ENCODE results near the gene KMT2D.

Gene KMT2D

GRCh38 chr12:49084438-49084837, 23.8 kb upstream of the KMT2D start:
- Histone ChIP-seq H3K27ac (replicated peaks) (no peak overlapping the region), H3K27me3 (ENCODE audit: insufficient read depth, poor library complexity, severe bottlenecking) (peaks cover 9% of the 10 kb centered on the region), H3K4me3 (replicated peaks; ENCODE audit: insufficient read depth, low read length) (no peak overlapping the region)
- no peak for TF ChIP-seq GABPA (IDR thresholded peaks at IDR 0.05; ENCODE audit: low read depth)
- no peak for TF ChIP-seq REST (IDR thresholded peaks at IDR 0.05; ENCODE audit: insufficient replicate concordance, low read depth)
- TF ChIP-seq, protein P1, sequence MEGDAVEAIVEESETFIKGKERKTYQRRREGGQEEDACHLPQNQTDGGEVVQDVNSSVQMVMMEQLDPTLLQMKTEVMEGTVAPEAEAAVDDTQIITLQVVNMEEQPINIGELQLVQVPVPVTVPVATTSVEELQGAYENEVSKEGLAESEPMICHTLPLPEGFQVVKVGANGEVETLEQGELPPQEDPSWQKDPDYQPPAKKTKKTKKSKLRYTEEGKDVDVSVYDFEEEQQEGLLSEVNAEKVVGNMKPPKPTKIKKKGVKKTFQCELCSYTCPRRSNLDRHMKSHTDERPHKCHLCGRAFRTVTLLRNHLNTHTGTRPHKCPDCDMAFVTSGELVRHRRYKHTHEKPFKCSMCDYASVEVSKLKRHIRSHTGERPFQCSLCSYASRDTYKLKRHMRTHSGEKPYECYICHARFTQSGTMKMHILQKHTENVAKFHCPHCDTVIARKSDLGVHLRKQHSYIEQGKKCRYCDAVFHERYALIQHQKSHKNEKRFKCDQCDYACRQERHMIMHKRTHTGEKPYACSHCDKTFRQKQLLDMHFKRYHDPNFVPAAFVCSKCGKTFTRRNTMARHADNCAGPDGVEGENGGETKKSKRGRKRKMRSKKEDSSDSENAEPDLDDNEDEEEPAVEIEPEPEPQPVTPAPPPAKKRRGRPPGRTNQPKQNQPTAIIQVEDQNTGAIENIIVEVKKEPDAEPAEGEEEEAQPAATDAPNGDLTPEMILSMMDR (IDR thresholded peaks at IDR 0.05; ENCODE audit: insufficient read depth, low read length): no peak
- no peak for TF ChIP-seq POLR2AphosphoS5 (IDR thresholded peaks at IDR 0.05; ENCODE audit: low read depth)
- no peak for TF ChIP-seq SPI1 (IDR thresholded peaks at IDR 0.05; ENCODE audit: borderline replicate concordance, low read depth)
- no peak for DNase-seq (ENCODE audit: low read depth in 1 of 2, low spot score in 1 of 2)

DNA sequence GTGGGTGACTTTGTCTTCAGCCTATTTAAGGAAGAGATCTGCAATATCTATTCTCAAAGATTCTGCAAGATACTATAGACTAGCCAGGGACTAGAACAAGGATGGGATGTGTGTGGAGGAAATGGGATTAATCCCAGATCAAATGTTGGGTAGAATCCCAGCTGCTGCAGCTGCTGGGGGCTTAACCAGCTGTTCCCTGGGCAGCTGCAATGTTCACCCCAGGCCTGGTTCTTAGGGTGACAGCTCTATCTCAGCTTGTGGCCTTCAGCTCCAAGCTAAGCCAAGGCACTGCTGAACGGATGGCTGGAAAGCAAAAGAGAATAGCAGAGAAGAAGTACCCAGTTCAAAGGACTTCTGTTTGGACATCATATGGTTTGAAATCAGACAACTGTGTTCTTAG, 19.2 kb upstream of the KMT2D start:
- Histone ChIP-seq H3K27me3 (ENCODE audit: insufficient read depth, poor library complexity, severe bottlenecking) (peaks cover 2% of the 10 kb centered on the region), H3K4me3 (replicated peaks; ENCODE audit: insufficient read depth, low read length) (no peak overlapping the region), H3K27ac (replicated peaks) (no peak overlapping the region)
- no peak for DNase-seq (ENCODE audit: low read depth in 1 of 2, low spot score in 1 of 2)
- TF ChIP-seq POLR2AphosphoS5 (IDR thresholded peaks at IDR 0.05; ENCODE audit: low read depth): no peak
- TF ChIP-seq GABPA (IDR thresholded peaks at IDR 0.05; ENCODE audit: low read depth): no peak
- TF ChIP-seq SPI1 (IDR thresholded peaks at IDR 0.05; ENCODE audit: borderline replicate concordance, low read depth): no peak
- TF ChIP-seq REST (IDR thresholded peaks at IDR 0.05; ENCODE audit: insufficient replicate concordance, low read depth): no peak
- TF ChIP-seq, protein P1 (IDR thresholded peaks at IDR 0.05; ENCODE audit: insufficient read depth, low read length): no peak

DNA sequence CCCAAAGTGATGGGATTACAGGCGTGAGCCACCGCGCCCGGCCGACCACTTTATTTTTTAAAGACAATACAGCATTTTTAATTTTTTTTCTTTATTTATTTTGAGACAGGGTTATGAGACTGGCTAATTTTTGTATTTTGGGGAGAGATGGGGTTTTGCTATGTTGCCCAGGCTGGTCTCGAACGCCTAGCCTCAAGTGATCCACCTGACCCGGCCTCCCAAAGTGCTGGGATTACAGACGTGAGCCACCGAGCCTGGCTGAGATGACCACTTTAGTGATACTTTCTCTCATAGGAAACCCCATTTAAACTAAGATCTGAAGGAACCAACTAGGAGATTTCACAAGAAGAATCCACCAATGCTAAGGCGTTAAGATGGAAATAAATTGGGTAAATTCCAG, 10.4 kb upstream of the KMT2D start:
- TF ChIP-seq REST (IDR thresholded peaks at IDR 0.05; ENCODE audit: insufficient replicate concordance, low read depth): no peak
- TF ChIP-seq SPI1 (IDR thresholded peaks at IDR 0.05; ENCODE audit: borderline replicate concordance, low read depth): no peak
- no peak for TF ChIP-seq POLR2AphosphoS5 (IDR thresholded peaks at IDR 0.05; ENCODE audit: low read depth)
- TF ChIP-seq GABPA (IDR thresholded peaks at IDR 0.05; ENCODE audit: low read depth): no peak
- TF ChIP-seq, protein P1 (IDR thresholded peaks at IDR 0.05; ENCODE audit: insufficient read depth, low read length): no peak
- DNase-seq (ENCODE audit: low read depth in 1 of 2, low spot score in 1 of 2): no peak
- Histone ChIP-seq H3K27ac (replicated peaks) (no peak overlapping the region), H3K27me3 (ENCODE audit: insufficient read depth, poor library complexity, severe bottlenecking) (no peaks in the 10 kb centered on the region), H3K4me3 (replicated peaks; ENCODE audit: insufficient read depth, low read length) (no peak overlapping the region)

Measured in HL-60 (cell line).